ENCODE measurements around the gene PDE5A. TPM values are rescaled to one million over a fixed set of nuclear protein-coding genes. Genes with fewer than 3 reads are reported as not detected.

Gene PDE5A
- total RNA-seq, 2 donors from 2014 or later, result 0.94 to 1.0 TPM

- no peaks in the 10 kb centered on the region for H3K4me1 Mint-ChIP-seq (ENCODE audit: low read depth)
- no peaks in the 10 kb centered on the region for H3K9me3 Mint-ChIP-seq
- ATAC-seq (replicated peaks in 1 of 2), result no peak
- no peak for DNase-seq
- no peak overlapping the region for H3K4me3 Mint-ChIP-seq
- no peaks in the 10 kb centered on the region for H3K27me3 Mint-ChIP-seq (ENCODE audit: low read depth)
- no peak overlapping the region for H3K27ac Mint-ChIP-seq
- peaks cover 0 to 7% of the 10 kb centered on the region in 2 donors for H3K36me3 Mint-ChIP-seq (ENCODE audit: insufficient read depth in 2 of 2)
Measured at GRCh38 chr4:119518915-119519410, 109.6 kb downstream of the PDE5A start.

- no peak overlapping the region for H3K4me3 Mint-ChIP-seq
- no peaks in the 10 kb centered on the region for H3K4me1 Mint-ChIP-seq (ENCODE audit: low read depth)
- no peak for DNase-seq
- H3K9me3 Mint-ChIP-seq, result no peaks in the 10 kb centered on the region
- ATAC-seq (replicated peaks in 1 of 2), result no peak
- peaks cover 0 to 7% of the 10 kb centered on the region in 2 donors for H3K36me3 Mint-ChIP-seq (ENCODE audit: insufficient read depth in 2 of 2)
- H3K27ac Mint-ChIP-seq, result no peak overlapping the region
- H3K27me3 Mint-ChIP-seq (ENCODE audit: low read depth), result no peaks in the 10 kb centered on the region
Measured at GRCh38 chr4:119518230-119518892, 110.2 kb downstream of the PDE5A start.

- Mint-ChIP-seq H3K9me3 (no peaks in the 10 kb centered on the region), H3K36me3 (ENCODE audit: insufficient read depth in 2 of 2) (peaks cover 0 to 7% of the 10 kb centered on the region in 2 donors), H3K27ac (no peak overlapping the region), H3K4me3 (no peak overlapping the region), H3K27me3 (ENCODE audit: low read depth) (no peaks in the 10 kb centered on the region), H3K4me1 (ENCODE audit: low read depth) (no peaks in the 10 kb centered on the region)
- ATAC-seq (replicated peaks in 1 of 2), result no peak
- DNase-seq, result no peak
Measured at GRCh38 chr4:119517361-119518229, 111.0 kb downstream of the PDE5A start.

GRCh38 chr4:119512398-119512797 is 116.2 kb downstream of the PDE5A start:
- no peak overlapping the region for H3K27ac Mint-ChIP-seq
- no peaks in the 10 kb centered on the region for H3K9me3 Mint-ChIP-seq
- H3K27me3 Mint-ChIP-seq (ENCODE audit: low read depth), result no peaks in the 10 kb centered on the region
- ATAC-seq (replicated peaks in 1 of 2) (no peak), DNase-seq (no peak)
- peaks cover 4 to 7% of the 10 kb centered on the region in 2 donors for H3K36me3 Mint-ChIP-seq (ENCODE audit: insufficient read depth in 2 of 2)
- no peak overlapping the region for H3K4me3 Mint-ChIP-seq
- H3K4me1 Mint-ChIP-seq (ENCODE audit: low read depth), result no peaks in the 10 kb centered on the region

- DNase-seq (no peak), ATAC-seq (replicated peaks in 1 of 2) (no peak)
- no peaks in the 10 kb centered on the region for H3K9me3 Mint-ChIP-seq
- H3K27ac Mint-ChIP-seq, result no peak overlapping the region
- H3K4me1 Mint-ChIP-seq (ENCODE audit: low read depth), result no peaks in the 10 kb centered on the region
- H3K27me3 Mint-ChIP-seq (ENCODE audit: low read depth), result no peaks in the 10 kb centered on the region
- peaks cover 3 to 4% of the 10 kb centered on the region in 2 donors for H3K36me3 Mint-ChIP-seq (ENCODE audit: insufficient read depth in 2 of 2)
- no peak overlapping the region for H3K4me3 Mint-ChIP-seq
Measured at GRCh38 chr4:119510395-119511149, 118.0 kb downstream of the PDE5A start.

- H3K4me1 Mint-ChIP-seq (ENCODE audit: low read depth), result no peaks in the 10 kb centered on the region
- H3K9me3 Mint-ChIP-seq, result no peaks in the 10 kb centered on the region
- H3K4me3 Mint-ChIP-seq, result no peak overlapping the region
- DNase-seq, result no peak
- no peak for ATAC-seq (replicated peaks in 1 of 2)
- no peaks in the 10 kb centered on the region for H3K27me3 Mint-ChIP-seq (ENCODE audit: low read depth)
- H3K27ac Mint-ChIP-seq, result no peak overlapping the region
- peaks cover 3 to 4% of the 10 kb centered on the region in 2 donors for H3K36me3 Mint-ChIP-seq (ENCODE audit: insufficient read depth in 2 of 2)
Measured at GRCh38 chr4:119508281-119508680, 120.3 kb downstream of the PDE5A start.

- Mint-ChIP-seq H3K4me3 (no peak overlapping the region), H3K4me1 (ENCODE audit: low read depth) (no peaks in the 10 kb centered on the region), H3K27me3 (ENCODE audit: low read depth) (no peaks in the 10 kb centered on the region), H3K9me3 (no peaks in the 10 kb centered on the region), H3K27ac (no peak overlapping the region), H3K36me3 (ENCODE audit: insufficient read depth in 2 of 2) (peaks cover 0 to under 1% of the 10 kb centered on the region in 2 donors)
- ATAC-seq (replicated peaks in 1 of 2), result no peak
- no peak for DNase-seq
Measured at GRCh38 chr4:119506806-119507205, 121.8 kb downstream of the PDE5A start.

GRCh38 chr4:119504616-119505015 is 124.0 kb downstream of the PDE5A start:
- no peak for ATAC-seq (replicated peaks in 1 of 2)
- DNase-seq, result no peak
- H3K27ac Mint-ChIP-seq, result no peak overlapping the region
- H3K4me3 Mint-ChIP-seq, result no peak overlapping the region
- H3K9me3 Mint-ChIP-seq, result no peaks in the 10 kb centered on the region
- peaks cover 0 to 3% of the 10 kb centered on the region in 2 donors for H3K36me3 Mint-ChIP-seq (ENCODE audit: insufficient read depth in 2 of 2)
- no peaks in the 10 kb centered on the region for H3K4me1 Mint-ChIP-seq (ENCODE audit: low read depth)
- H3K27me3 Mint-ChIP-seq (ENCODE audit: low read depth), result no peaks in the 10 kb centered on the region

- DNase-seq, result no peak
Measured at GRCh38 chr4:119501740-119502139, 126.9 kb downstream of the PDE5A start.

GRCh38 chr4:119498527-119498926 is 130.1 kb downstream of the PDE5A start:
- no peaks in the 10 kb centered on the region for H3K9me3 Mint-ChIP-seq
- H3K36me3 Mint-ChIP-seq (ENCODE audit: insufficient read depth in 2 of 2), result peaks cover 0 to 3% of the 10 kb centered on the region in 2 donors
- no peaks in the 10 kb centered on the region for H3K4me1 Mint-ChIP-seq (ENCODE audit: low read depth)
- no peak for DNase-seq
- H3K27ac Mint-ChIP-seq, result no peak overlapping the region
- ATAC-seq (replicated peaks in 1 of 2), result no peak
- no peaks in the 10 kb centered on the region for H3K27me3 Mint-ChIP-seq (ENCODE audit: low read depth)
- H3K4me3 Mint-ChIP-seq, result no peak overlapping the region

More at GRCh38 chr4:119501740-119502139, 126.9 kb downstream of the PDE5A start:
- H3K4me1 Mint-ChIP-seq (ENCODE audit: low read depth), result no peaks in the 10 kb centered on the region
- H3K27me3 Mint-ChIP-seq (ENCODE audit: low read depth), result no peaks in the 10 kb centered on the region
- no peak for ATAC-seq (replicated peaks in 1 of 2)
- H3K4me3 Mint-ChIP-seq, result no peak overlapping the region
- H3K36me3 Mint-ChIP-seq (ENCODE audit: insufficient read depth in 2 of 2), result peaks cover 0 to 3% of the 10 kb centered on the region in 2 donors
- H3K27ac Mint-ChIP-seq, result no peak overlapping the region
- H3K9me3 Mint-ChIP-seq, result no peaks in the 10 kb centered on the region

GRCh38 chr4:119493886-119494285 is 134.7 kb downstream of the PDE5A start:
- ATAC-seq (replicated peaks in 1 of 2), result no peak
- Mint-ChIP-seq H3K9me3 (no peaks in the 10 kb centered on the region), H3K27me3 (ENCODE audit: low read depth) (no peaks in the 10 kb centered on the region), H3K36me3 (ENCODE audit: insufficient read depth in 2 of 2) (no peaks in the 10 kb centered on the region), H3K4me3 (no peak overlapping the region), H3K4me1 (ENCODE audit: low read depth) (no peaks in the 10 kb centered on the region), H3K27ac (no peak overlapping the region)
- no peak for DNase-seq

- Mint-ChIP-seq H3K4me3 (no peak overlapping the region), H3K9me3 (no peaks in the 10 kb centered on the region), H3K4me1 (ENCODE audit: low read depth) (no peaks in the 10 kb centered on the region), H3K36me3 (ENCODE audit: insufficient read depth in 2 of 2) (no peaks in the 10 kb centered on the region), H3K27me3 (ENCODE audit: low read depth) (no peaks in the 10 kb centered on the region), H3K27ac (no peak overlapping the region)
- DNase-seq (no peak), ATAC-seq (replicated peaks in 1 of 2) (no peak)
Measured at GRCh38 chr4:119493419-119493818, 135.2 kb downstream of the PDE5A start.

- H3K36me3 Mint-ChIP-seq (ENCODE audit: insufficient read depth in 2 of 2), result peaks cover 0 to 2% of the 10 kb centered on the region in 2 donors
- H3K4me3 Mint-ChIP-seq, result no peak overlapping the region
- H3K27me3 Mint-ChIP-seq (ENCODE audit: low read depth), result no peaks in the 10 kb centered on the region
- peaks cover 0 to 4% of the 10 kb centered on the region in 2 donors for H3K9me3 Mint-ChIP-seq
- no peak overlapping the region for H3K27ac Mint-ChIP-seq
- H3K4me1 Mint-ChIP-seq (ENCODE audit: low read depth), result no peaks in the 10 kb centered on the region
- ATAC-seq (replicated peaks in 1 of 2) (no peak), DNase-seq (no peak)
Measured at GRCh38 chr4:119490335-119490734, 138.3 kb downstream of the PDE5A start.
